C4-2B (cell line): ENCODE measurements around the gene KANTR.

ENCODE experiments used
- ZFX ChIP-seq: fragments of 450-650 bp; IDR thresholded peaks from 2 replicates; pipeline ENCODE4 v1.6.1; 2017
- TF ChIP-seq, protein P1 (sequence below): fragments of 450-650 bp; conservative IDR thresholded peaks from 2 replicates; pipeline ENCODE4 v1.5.1; 2017; ENCODE audit warnings: mild to moderate bottlenecking

DNA sequence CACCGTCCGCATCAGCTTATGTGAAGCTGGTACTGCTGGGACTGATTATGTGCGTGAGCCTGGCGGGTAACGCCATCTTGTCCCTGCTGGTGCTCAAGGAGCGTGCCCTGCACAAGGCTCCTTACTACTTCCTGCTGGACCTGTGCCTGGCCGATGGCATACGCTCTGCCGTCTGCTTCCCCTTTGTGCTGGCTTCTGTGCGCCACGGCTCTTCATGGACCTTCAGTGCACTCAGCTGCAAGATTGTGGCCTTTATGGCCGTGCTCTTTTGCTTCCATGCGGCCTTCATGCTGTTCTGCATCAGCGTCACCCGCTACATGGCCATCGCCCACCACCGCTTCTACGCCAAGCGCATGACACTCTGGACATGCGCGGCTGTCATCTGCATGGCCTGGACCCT lies 17.3 kb upstream of the KANTR start:
- TF ChIP-seq, protein P1, sequence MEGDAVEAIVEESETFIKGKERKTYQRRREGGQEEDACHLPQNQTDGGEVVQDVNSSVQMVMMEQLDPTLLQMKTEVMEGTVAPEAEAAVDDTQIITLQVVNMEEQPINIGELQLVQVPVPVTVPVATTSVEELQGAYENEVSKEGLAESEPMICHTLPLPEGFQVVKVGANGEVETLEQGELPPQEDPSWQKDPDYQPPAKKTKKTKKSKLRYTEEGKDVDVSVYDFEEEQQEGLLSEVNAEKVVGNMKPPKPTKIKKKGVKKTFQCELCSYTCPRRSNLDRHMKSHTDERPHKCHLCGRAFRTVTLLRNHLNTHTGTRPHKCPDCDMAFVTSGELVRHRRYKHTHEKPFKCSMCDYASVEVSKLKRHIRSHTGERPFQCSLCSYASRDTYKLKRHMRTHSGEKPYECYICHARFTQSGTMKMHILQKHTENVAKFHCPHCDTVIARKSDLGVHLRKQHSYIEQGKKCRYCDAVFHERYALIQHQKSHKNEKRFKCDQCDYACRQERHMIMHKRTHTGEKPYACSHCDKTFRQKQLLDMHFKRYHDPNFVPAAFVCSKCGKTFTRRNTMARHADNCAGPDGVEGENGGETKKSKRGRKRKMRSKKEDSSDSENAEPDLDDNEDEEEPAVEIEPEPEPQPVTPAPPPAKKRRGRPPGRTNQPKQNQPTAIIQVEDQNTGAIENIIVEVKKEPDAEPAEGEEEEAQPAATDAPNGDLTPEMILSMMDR = no peak
- no peak for TF ChIP-seq ZFX
